ENCODE measurements around the gene DAZ3. TPM values are rescaled to one million over a fixed set of nuclear protein-coding genes. Genes with fewer than 3 reads are reported as not detected.
"Not testable (repeated sequence)": the region's sequence is repeated elsewhere in the genome, so short reads cannot be mapped to it uniquely, and the experiment has no call there.

The DAZ3 gene, protein sequence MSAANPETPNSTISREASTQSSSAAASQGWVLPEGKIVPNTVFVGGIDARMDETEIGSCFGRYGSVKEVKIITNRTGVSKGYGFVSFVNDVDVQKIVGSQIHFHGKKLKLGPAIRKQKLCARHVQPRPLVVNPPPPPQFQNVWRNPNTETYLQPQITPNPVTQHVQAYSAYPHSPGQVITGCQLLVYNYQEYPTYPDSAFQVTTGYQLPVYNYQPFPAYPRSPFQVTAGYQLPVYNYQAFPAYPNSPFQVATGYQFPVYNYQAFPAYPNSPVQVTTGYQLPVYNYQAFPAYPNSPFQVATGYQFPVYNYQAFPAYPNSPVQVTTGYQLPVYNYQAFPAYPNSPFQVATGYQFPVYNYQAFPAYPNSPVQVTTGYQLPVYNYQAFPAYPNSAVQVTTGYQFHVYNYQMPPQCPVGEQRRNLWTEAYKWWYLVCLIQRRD
- total RNA-seq (not detected in 2 replicates), polyA plus RNA-seq (not detected in 2 replicates)

DNA sequence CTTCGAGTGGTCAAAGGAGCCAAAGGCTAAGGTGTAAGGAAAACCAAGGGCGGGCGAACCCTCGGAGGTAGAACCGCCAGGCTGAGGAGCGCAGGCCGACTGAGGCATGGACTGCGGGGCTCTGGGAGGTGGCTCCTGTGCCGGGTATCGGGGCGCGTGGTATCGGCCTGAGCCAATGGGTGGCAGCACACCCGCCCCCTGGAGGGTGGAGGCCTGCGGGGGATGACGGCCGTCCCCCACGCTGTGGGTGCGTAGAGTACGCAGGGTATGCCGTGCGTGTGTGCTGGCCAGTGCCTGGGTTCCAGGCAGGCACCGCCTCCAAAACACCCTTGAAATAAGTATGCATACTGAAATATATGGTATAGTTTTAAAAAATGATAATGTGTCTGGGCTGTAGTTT lies at the start of gene DAZ3:
Gene DAZ3 (minus strand): TSS at position 101 of the 400 bp plus-strand sequence. CDS start 208 bp downstream, outside the sequence.
- not testable (repeated sequence) for H3K27ac ChIP-seq; H3K4me1 ChIP-seq (ENCODE audit: low read depth)

DNA sequence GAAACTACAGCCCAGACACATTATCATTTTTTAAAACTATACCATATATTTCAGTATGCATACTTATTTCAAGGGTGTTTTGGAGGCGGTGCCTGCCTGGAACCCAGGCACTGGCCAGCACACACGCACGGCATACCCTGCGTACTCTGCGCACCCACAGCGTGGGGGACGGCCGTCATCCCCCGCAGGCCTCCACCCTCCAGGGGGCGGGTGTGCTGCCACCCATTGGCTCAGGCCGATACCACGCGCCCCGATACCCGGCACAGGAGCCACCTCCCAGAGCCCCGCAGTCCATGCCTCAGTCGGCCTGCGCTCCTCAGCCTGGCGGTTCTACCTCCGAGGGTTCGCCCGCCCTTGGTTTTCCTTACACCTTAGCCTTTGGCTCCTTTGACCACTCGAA lies 20.4 kb upstream of the DAZ3 start, which contains the start of gene DAZ4:
Gene DAZ4 (plus strand): TSS at position 301 of the 400 bp plus-strand sequence. CDS start 208 bp downstream, outside the sequence.
- H3K36me3 ChIP-seq; H3K4me1 ChIP-seq (ENCODE audit: low read depth); H3K27me3 ChIP-seq; H3K27ac ChIP-seq; H3K9me3 ChIP-seq (ENCODE audit: low read depth); DNase-seq (ENCODE audit: low read depth in 1 of 2, low spot score in 1 of 2); H3K4me3 ChIP-seq: not testable (repeated sequence)

More for the DNA sequence above, at the start of gene DAZ3:
- DNase-seq (ENCODE audit: low read depth in 1 of 2, low spot score in 1 of 2); H3K4me3 ChIP-seq; H3K27me3 ChIP-seq; H3K9me3 ChIP-seq (ENCODE audit: low read depth); H3K36me3 ChIP-seq: not testable (repeated sequence)

DNA sequence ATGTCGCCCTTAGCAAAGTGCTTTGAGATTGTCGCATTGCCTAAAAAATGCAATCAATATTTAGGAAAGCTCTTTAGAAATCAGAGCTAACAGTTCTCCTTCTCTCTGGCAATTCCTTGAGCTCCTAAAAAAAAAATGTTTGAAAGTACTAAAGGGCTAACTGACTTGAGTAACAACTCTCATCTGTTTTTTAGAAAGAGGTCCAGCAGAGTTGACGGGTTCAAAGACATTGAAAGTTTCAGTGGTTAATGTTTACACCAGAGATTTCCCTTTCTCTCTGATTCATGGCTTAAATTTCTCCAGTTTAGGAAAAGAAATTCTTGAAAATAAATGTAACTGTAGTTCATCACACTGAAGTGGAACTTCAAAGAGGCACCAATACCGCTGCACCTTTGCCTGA lies 11.9 kb upstream of the DAZ3 start:
- not testable (repeated sequence) for H3K36me3 ChIP-seq; H3K27ac ChIP-seq; H3K27me3 ChIP-seq; DNase-seq (ENCODE audit: low read depth in 1 of 2, low spot score in 1 of 2); H3K4me1 ChIP-seq (ENCODE audit: low read depth); H3K9me3 ChIP-seq (ENCODE audit: low read depth); H3K4me3 ChIP-seq

DNA sequence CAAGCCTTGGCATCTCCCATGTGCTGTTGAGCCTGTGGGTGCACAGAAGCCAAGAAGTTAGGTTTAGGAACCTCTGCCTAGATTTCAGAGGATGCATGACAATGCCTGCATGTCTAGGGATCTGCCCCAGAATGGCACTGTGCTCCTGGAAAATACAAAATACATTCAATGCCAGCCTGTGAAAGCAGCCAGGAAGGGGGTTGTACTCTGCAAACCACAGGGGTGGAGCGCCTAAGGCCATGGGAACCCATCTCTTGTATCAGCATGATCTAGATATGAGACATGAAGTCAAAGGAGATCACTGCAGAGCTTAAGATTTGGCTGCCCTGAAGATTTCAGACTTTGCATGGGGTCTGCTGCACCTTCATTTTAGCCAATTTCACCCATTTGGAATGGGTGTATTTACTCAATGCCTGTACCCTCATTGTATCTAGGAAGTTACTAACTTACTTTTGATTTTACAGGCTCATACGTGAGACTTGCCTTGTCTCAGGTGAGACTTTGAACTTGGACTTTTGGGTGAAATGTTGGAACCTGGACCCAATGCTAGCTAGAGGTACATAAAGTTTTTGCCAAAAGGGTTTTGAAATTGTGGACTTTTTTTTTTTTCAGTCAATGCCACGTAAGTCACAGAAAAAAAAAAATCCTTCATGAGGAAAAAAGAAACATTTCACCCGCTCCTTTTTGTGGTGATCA lies 11.1 kb upstream of the DAZ3 start:
- H3K36me3 ChIP-seq; DNase-seq (ENCODE audit: low read depth in 1 of 2, low spot score in 1 of 2); H3K9me3 ChIP-seq (ENCODE audit: low read depth); H3K27ac ChIP-seq; H3K4me1 ChIP-seq (ENCODE audit: low read depth); H3K4me3 ChIP-seq; H3K27me3 ChIP-seq: not testable (repeated sequence)

DNA sequence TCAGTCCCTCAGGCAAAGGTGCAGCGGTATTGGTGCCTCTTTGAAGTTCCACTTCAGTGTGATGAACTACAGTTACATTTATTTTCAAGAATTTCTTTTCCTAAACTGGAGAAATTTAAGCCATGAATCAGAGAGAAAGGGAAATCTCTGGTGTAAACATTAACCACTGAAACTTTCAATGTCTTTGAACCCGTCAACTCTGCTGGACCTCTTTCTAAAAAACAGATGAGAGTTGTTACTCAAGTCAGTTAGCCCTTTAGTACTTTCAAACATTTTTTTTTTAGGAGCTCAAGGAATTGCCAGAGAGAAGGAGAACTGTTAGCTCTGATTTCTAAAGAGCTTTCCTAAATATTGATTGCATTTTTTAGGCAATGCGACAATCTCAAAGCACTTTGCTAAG lies 8.6 kb upstream of the DAZ3 start:
- H3K36me3 ChIP-seq; H3K27ac ChIP-seq; DNase-seq (ENCODE audit: low read depth in 1 of 2, low spot score in 1 of 2): not testable (repeated sequence)

More for the DNA sequence above, 8.6 kb upstream of the DAZ3 start:
- H3K4me1 ChIP-seq (ENCODE audit: low read depth); H3K9me3 ChIP-seq (ENCODE audit: low read depth); H3K4me3 ChIP-seq; H3K27me3 ChIP-seq: not testable (repeated sequence)

Other genes starting within 250 kb of the DAZ3 start
- not detected in 2 replicates for gene BPY2B, start 195.4 kb downstream of the DAZ3 start, total RNA-seq
- not detected in 2 replicates for gene BPY2B, start 195.4 kb downstream of the DAZ3 start, polyA plus RNA-seq
- not detected in 2 replicates for gene DAZ4, start 20.5 kb upstream of the DAZ3 start, total RNA-seq
- gene DAZ4, start 20.5 kb upstream of the DAZ3 start, polyA plus RNA-seq: not detected in 2 replicates
- gene BPY2C, start 238.7 kb upstream of the DAZ3 start, total RNA-seq: not detected in 2 replicates
- not detected in 2 replicates for gene BPY2C, start 238.7 kb upstream of the DAZ3 start, polyA plus RNA-seq

All from cardiac muscle cell (in vitro differentiated cells and primary cell).